HS-27A (cell line): ENCODE data around the gene DYNLL2.
A peak's percentile ranks its signal among the peaks of the same experiment; 100 is the strongest.
"Not testable (repeated sequence)": the region's sequence is repeated elsewhere in the genome, so short reads cannot be mapped to it uniquely, and the experiment has no call there.

Source experiments
- DNase-seq: peaks from one replicate; pipeline ENCODE4 v3.0.0-alpha.2; 2012; ENCODE audit warnings: low read depth, missing footprints

The DYNLL2 gene

DNA sequence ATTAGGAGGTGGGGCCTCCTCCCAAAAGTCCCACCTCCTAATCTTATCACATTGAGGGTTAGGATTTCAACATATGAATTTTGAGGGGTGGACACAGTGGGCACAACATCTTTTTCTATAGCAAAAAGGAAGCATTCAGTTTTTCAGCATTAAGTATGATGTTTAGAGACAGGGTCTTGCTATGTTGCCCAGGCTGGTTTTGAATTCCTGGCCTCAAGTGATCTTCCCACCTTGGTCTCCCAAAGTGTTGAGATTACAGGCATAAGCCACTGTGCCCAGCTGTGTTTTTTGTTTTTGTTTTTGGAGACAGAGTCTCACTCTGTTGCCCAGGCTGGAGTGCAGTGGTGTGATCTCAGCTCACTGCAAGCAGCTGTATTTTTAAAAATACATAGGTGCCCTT is 18.7 kb downstream of the DYNLL2 start:
- DNase-seq, result not testable (repeated sequence)

DNA sequence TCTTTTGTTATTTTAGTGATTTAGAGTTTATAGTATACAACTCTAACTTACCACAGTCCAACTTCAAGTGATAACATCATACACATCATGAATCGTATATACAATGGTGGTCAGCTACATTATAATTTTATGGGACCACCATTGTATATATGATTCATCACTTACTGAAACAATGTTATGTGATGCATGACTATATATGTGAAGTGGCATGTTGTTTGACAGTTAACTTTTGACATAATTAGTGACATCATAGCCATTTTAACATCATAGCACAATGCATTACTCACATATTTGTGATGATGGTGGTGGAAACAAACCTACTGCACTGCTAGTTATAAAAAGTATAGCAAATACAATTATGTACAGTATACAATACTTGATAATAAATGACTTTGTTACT is 21.9 kb downstream of the DYNLL2 start:
- no peak for DNase-seq

DNA sequence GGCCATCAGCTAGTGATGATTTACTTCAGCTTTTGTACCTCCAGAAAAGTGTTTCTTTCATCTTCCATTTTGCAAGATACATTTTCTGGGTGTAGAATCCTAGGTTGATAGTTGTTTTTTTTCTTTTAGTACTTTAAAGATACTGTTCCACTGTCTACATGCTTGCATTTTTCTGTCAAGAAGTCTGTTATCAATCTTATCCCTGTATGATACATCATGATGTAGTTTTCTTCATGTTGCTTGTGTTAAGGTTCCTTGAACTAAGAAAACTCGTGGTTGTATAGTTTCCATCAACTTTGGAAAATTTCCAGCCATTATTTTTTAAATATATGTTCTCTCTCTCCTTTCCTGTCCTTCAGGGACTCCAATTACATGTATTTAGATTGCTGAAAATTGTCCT is 24.1 kb downstream of the DYNLL2 start:
- no peak for DNase-seq

DNA sequence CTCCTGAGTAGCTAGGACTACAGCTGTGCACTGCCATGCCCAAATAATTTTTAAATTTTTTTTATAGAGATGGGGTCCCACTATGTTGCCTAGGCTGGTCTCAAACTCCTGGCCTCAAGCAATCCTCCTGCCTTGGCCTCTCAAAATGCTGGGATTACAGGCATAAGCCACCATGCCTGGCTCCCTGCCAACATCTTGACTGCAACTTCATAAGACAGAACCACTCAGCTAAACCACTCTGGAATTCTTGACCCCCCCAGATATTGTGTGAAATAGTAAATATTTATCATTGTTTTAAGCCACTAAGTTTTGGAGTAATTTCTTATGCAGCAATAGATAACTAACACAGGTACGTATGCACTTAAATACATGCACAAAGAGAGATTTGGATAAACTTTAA is 26.0 kb downstream of the DYNLL2 start:
- no peak for DNase-seq

DNA sequence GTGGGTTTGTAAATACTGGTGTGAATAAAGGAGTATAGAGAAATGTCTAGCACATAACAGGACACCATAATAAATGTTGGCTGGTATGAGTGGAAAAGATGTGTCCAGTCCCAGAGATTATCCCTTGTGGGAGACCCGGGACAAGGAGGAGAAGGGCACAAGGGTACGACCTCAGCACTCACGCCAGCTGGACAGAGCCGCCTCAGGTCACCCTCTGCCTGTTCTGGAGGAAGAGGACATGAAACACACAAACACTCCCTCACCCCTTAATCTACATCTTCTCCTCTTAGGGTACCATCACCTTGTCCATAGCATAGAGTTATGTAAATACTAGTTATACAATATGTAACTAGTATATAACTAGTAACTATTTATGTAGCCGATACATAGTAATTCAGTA is 26.8 kb downstream of the DYNLL2 start:
- no peak for DNase-seq

DNA sequence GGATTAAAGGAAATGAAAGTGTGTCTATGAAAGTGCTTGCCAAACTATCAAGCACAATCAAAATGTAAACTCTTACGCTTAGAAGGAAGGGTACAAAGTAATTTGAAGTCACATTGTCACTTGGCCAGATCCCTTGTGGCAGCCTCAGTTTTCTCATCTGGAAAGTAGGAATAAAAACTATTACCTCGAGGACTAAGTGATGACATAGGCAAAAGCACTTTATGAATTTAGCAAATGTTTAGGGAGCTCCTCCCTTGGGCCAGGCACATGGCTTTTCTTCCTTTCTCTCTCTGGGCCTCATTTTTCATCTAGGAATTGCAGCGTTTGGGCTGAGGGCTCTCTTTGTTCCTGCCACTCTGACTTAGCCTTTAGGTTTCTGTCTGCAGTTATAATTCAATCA is 28.5 kb downstream of the DYNLL2 start:
- no peak for DNase-seq

DNA sequence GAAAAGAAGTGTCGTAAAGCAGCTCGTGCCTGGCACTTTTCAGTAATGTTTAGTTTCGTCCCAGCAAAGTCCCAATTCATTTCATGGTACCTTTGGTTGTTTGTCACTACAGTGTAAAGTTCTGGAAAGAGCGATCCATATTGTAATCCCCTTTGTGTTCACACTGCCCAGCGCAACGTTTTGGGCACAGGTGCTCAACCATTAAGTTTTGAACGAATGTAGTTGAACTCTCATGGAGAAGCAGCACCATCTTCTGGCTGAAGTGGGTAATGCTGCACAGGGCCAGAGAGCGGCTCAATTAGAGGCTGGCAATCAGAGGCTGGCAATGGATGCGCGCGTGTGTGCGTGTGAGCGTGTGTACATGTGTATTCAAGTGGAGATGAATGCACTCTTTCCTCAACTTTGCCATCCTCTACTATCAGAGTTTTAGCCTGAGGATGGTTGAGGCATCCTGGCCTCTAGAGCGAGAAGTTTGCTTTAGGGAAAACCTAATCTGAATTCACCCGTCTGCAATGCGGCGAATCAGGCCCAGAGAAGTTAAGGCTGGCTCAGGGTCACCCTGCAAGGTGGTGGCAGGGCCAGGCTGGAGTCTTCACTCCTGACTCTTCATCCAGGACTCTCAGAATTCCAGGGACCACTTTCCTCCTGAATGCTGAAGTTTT is 29.9 kb downstream of the DYNLL2 start:
- peak; percentile 43 for DNase-seq

DNA sequence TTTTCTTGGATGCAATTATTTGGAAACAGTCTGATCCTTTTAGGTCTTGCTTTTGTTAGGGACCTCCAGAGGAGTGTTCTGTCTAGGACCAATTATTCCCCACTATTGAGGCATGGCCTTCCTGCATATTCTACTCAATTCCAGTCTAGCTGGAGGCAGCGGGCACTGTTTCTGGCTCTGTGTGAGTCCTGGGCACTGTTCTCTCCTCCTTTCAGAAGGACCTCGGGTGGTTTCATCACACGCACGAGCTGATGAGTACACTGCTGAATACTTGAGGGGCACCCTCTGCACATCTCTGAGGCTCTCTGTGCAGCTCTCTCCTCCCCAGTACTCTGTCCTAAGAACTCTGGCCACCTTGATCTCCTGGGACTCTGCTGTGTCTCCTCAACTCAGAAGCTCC is 30.7 kb downstream of the DYNLL2 start:
- DNase-seq, result no peak

DNA sequence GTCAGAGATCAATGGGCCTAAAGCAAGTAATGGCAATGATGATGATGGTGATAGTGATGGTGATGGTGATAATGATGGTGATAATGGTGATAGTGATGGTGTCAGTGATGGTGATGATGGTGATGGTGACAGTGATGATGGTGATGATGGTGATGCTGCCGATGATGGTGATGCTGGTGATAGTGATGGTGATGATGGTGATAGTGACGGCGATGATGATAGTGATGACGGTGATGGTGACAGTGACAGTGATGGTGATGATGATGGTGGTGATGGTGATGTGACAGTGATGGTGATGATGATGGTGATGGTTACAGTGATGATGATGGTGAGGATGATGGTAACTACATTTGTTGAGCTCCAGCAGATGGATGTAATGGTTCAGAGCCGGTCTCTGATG is 34.2 kb downstream of the DYNLL2 start:
- DNase-seq, result no peak

DNA sequence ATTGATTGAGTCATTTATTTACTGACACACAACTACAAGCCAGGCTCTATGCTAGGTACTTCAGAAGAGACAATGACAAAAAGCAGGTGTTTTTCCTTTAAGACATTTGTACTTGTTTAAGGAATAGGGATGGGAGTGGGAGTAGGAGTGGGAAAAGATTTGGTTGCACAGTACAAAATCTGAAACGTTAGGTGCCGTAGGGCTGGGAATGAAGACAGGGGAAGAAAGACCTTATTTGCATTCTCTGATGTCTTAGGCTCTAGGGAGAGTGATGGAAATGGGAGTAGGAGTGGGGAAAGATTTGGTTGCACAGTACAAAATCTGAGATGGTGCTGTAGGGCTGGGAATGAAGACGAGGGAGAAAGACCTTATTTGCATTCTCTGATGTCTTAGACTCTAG is 36.3 kb downstream of the DYNLL2 start:
- no peak for DNase-seq

DNA sequence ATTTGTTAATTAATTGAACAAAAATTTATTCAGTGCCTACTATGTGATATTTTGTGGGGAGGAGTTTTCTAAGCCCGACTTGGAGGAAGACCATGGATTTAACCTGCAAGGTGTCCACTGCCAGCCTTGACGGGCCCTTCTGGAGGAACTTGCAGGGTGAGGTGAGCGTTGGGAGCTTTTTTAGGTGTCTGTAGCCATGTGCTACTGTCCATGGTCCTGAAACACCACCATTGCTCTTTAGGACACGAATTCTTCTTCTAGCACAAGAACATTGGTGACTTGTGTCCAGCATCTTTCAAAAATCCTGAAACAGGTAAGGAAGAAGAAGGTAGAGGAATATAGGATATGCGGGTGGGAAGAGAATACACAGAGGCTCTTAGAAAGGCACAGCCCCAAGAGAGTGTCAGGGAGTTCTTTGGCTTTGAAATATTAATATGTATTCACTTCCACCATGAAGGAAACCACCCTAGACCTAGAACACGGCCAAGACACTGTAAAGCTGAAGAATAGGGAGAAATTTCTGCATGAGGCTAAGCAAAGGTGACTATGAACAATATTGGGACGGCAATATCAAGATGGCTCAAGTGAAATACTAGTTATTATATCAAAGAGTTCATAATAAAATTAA is 37.1 kb downstream of the DYNLL2 start:
- peak; percentile 27 for DNase-seq

DNA sequence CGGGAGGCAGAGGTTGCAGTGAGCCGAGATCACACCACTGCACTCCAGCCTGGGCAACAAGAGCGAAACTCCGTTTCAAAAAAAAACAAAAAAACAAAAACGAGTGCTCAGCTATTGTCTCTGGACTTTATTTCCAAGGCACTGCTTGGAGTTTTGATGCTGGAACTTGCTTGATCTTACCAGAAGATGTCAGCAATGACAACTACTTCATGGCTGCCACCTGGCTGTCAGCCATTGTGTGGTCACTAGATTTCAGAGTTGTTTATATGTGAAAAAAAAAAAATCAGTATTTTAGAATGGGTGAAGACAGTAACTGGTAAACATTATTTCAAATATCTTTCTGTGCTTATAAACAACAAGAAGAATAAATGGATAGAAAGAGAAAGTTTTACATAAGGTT is 38.7 kb downstream of the DYNLL2 start:
- DNase-seq, result no peak

DNA sequence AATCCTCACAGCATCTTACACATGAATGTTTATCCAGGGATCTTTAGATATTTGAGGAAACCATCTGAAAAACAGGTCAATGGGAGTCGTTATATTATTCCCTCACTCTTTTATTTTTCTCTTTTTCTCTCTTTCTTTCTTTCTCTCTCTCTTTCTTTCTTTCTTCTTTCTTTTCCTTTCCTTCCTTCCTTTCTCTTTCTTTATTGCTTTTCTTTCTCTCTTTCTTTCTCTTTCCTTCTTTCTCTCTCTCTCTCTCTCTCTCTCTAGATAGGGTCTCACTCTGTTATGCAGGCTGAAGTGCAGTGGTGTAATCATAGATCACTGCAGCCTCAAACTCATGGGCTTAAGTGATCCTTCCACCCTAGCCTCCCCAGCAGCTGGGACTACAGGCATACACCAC is 44.6 kb downstream of the DYNLL2 start:
- no peak for DNase-seq

DNA sequence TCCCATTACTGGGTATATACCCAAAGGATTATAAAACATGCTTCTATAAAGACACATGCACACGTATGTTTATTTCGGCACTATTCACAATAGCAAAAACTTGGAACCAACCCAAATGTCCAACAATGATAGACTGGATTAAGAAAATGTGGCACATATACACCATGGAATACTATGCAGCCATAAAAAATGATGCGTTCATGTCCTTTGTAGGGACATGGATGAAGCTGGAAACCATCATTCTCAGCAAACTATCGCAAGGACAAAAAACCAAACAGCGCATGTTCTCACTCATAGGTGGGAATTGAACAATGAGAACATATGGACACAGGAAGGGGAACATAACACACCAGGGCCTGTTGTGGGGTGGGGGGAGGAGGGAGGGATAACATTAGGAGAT is 49.5 kb downstream of the DYNLL2 start:
- not testable (repeated sequence) for DNase-seq

DNA sequence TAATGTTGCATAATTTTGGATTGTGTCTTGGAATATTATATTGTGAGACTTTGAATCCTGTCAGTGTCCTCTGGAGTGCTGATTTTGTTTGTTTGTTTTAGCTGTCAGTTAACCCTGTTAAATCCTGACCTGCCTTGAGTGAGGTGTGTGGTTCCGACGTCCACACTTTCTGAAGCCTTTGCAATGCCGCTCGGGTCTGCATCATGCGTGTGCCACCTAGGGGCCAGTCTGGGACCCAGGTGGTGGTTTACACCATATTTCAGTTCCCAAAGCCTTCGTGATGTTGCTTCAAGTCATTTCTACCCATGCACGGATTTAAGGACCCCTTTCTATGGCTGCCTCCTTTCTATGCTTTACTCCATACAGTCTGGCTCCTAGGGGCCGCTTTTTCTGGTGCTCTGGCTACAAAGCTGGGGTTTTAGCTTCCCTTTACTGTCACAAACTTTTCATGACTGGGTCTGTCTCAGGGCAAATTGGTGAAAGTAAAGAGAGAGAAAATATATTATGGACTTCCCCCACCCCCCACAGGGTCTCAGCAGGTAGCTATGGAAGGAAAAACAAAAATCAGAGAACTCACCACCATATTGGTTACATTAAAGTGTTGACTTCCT is 53.6 kb downstream of the DYNLL2 start:
- no peak for DNase-seq

DNA sequence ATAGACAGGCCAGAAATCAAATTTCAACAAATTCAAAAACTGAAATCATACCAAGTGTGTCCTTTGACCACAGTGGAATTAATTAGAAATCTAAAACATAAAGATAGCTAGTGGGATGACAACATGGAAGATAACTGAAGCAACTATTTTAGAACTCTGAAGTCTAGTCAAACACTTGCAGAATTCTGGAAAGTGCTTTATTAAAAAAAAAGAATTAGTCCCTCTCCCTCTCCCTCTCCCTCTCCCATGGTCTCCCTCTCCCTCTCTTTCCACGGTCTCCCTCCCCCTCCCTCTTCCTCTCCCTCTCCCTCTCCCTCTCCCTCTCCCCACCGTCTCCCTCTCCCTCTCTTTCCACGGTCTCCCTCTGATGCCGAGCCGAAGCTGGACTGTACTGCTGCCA is 58.3 kb downstream of the DYNLL2 start:
- no peak for DNase-seq

DNA sequence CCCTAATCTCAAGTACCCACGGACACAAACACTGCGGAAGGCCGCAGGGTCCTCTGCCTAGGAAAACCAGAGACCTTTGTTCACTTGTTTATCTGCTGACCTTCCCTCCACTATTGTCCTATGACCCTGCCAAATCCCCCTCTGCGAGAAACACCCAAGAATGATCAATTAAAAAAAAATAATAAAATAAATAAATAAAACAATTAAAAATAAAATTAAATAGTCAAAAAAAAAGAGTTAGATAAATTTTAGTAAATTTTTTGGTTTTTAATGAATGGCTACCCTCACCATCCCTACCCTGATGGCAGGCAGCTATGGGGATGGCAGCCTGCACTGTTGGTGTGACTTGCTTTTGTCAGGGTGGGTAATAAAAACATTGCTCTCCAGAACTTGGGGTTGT is 60.1 kb downstream of the DYNLL2 start:
- not testable (repeated sequence) for DNase-seq

DNA sequence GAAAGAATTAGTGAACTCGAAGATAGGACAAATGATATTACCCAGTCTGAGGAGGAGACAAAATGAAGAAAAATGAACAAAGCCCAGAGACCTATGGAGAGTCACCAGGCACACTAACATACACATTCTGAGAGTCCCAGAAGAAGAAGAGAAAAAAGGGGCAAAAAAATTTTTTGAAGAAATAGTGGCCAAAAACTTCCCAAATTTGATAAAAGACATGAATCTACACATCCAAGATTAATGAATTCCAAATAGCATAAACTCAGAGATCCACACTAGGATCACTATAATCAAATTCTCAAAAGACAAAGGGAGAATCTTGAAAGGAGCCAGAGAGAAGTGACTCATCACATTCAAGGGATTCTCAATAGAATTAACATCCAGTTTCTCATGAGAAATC is 61.6 kb downstream of the DYNLL2 start:
- DNase-seq, result no peak
